ENCODE results near the gene PRDX1.
"Not testable (repeated sequence)": the region's sequence is repeated elsewhere in the genome, so short reads cannot be mapped to it uniquely, and the experiment has no call there.

DNA sequence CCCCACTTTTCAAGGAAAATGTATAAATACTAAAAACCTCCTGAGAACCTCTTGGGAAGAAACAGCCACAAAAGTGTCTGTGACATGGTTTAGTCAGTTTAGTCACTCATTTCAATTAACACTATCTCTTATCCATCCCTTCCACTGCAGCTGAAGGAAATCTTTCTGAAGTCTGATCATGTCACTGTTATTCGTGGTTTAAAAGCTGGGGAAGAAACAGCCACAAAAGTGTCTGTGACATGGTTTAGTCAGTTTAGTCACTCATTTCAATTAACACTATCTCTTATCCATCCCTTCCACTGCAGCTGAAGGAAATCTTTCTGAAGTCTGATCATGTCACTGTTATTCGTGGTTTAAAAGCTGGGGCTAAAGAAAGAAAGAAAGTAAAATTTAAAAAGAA lies 1.8 kb upstream of the PRDX1 start:
- TF ChIP-seq, protein P1, sequence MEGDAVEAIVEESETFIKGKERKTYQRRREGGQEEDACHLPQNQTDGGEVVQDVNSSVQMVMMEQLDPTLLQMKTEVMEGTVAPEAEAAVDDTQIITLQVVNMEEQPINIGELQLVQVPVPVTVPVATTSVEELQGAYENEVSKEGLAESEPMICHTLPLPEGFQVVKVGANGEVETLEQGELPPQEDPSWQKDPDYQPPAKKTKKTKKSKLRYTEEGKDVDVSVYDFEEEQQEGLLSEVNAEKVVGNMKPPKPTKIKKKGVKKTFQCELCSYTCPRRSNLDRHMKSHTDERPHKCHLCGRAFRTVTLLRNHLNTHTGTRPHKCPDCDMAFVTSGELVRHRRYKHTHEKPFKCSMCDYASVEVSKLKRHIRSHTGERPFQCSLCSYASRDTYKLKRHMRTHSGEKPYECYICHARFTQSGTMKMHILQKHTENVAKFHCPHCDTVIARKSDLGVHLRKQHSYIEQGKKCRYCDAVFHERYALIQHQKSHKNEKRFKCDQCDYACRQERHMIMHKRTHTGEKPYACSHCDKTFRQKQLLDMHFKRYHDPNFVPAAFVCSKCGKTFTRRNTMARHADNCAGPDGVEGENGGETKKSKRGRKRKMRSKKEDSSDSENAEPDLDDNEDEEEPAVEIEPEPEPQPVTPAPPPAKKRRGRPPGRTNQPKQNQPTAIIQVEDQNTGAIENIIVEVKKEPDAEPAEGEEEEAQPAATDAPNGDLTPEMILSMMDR (IDR thresholded peaks at IDR 0.05), result not testable (repeated sequence)
- TF ChIP-seq POLR2AphosphoS5 (IDR thresholded peaks at IDR 0.05), result not testable (repeated sequence)
